ENCODE measurements around the gene CCDC171.

DNA sequence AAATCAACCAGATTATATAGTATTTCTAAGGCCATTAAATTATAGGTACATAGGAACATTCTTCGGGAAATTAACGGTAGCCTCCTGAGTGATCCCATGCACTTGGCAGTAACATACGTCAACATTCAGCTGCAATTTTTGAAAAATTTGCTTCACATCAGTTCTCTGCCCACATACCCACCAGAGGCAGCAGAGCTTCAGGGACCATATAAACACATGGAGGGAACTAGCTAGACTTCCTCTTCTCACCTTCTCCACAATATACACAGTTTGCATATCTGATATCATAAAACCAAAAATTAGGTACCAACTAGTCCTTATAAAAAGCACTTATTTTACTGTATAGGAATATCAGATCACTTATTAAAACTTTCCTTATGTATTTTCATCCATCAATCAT is 46.9 kb upstream of the CCDC171 start:
- TF ChIP-seq CTCF (IDR thresholded peaks at IDR 0.05; ENCODE audit: insufficient read depth, low read length) (no peak), REST (IDR thresholded peaks at IDR 0.05; ENCODE audit: insufficient replicate concordance, low read depth) (no peak), POLR2AphosphoS5 (IDR thresholded peaks at IDR 0.05; ENCODE audit: low read depth) (no peak), SPI1 (IDR thresholded peaks at IDR 0.05; ENCODE audit: borderline replicate concordance, low read depth) (peak; percentile 66; the same call in 1 of the 2 replicates), GABPA (IDR thresholded peaks at IDR 0.05; ENCODE audit: low read depth) (no peak)

All from HL-60 (cell line).